Left lung (tissue), 10 donors: ENCODE measurements around the gene NID1. TPM values are rescaled to one million over a fixed set of nuclear protein-coding genes. Genes with fewer than 3 reads are reported as not detected.

Source experiments
- ATAC-seq: fragments of 200-7000 bp; cut with Tn5 transposase; one replicate; pipeline ENCODE4 v1.9.1; 2020; ENCODE audit warnings: moderate library complexity
- DNase-seq, 4 donors: peaks; one replicate each; pipeline ENCODE4 v3.0.0-alpha.2; 2013 to 2020
- H3K27ac ChIP-seq, 2 donors: fragments of 200-600 bp; sonication (generic) in 1 of 2; one replicate each; pipeline versions ENCODE4 v1.5.0 to v1.8.0; 2020 to 2021
- H3K27me3 ChIP-seq, 2 donors: fragments of 200-600 bp; sonication (generic) in 1 of 2; one replicate each; pipeline versions ENCODE4 v1.5.0 to v1.8.0; 2020 to 2021
- H3K36me3 ChIP-seq, 2 donors: fragments of 200-600 bp; sonication (generic) in 1 of 2; one replicate each; pipeline versions ENCODE4 v1.5.0 to v1.8.0; 2020 to 2021
- H3K4me1 ChIP-seq, 2 donors: fragments of 200-600 bp; one replicate each; pipeline ENCODE4 v1.8.0; 2021
- H3K4me3 ChIP-seq, 2 donors: fragments of 200-600 bp; sonication (generic) in 1 of 2; one replicate each; pipeline versions ENCODE4 v1.5.0 to v1.8.0; 2020 to 2021; ENCODE audit warnings: mild to moderate bottlenecking in 1 of 2
- H3K9me3 ChIP-seq, 2 donors: fragments of 200-600 bp; sonication (generic) in 1 of 2; one replicate each; pipeline versions ENCODE4 v1.5.0 to v1.8.0; 2020 to 2021
- intact Hi-C, 2 donors: fragments of 100-400 bp; cut with DNase I; formaldehyde crosslinking; loops; one replicate each; pipeline versions ENCODE4 v1.11.2 to v1.14.2; 2022
- polyA plus RNA-seq, 6 donors: library from polyadenylated mRNA; unstranded; fragments of 120-200 nt; gene quantifications; one replicate each; pipeline ENCODE4 v1.2.1, GENCODE V29; 2013; ENCODE audit not compliant: insufficient read length in 6 of 6
- total RNA-seq, 2 donors: library from RNA; stranded (reverse); fragmentation: NEBNext Ultra II Directional; extraction: Animal tissue kit (Norgen Biotek cat#: 25700); gene quantifications; one replicate each; pipeline ENCODE4 v1.2.1, GENCODE V29; 2021
- TF ChIP-seq, protein P1 (sequence below), 2 donors: fragments of 200-600 bp; sonication (generic) in 1 of 2; IDR thresholded peaks; one replicate each; pipeline versions ENCODE4 v1.5.0 to v1.8.0; 2021; ENCODE audit warnings: antibody characterized with exemption in 2 of 2
- donor health status: DM: no; HTN: yes; CAD: no.
- donor health status: DM: no; HTN: no; CAD: no.

Gene NID1
- total and polyA plus RNA-seq, 8 donors: 55.4 to 233 (median 218) TPM

DNA sequence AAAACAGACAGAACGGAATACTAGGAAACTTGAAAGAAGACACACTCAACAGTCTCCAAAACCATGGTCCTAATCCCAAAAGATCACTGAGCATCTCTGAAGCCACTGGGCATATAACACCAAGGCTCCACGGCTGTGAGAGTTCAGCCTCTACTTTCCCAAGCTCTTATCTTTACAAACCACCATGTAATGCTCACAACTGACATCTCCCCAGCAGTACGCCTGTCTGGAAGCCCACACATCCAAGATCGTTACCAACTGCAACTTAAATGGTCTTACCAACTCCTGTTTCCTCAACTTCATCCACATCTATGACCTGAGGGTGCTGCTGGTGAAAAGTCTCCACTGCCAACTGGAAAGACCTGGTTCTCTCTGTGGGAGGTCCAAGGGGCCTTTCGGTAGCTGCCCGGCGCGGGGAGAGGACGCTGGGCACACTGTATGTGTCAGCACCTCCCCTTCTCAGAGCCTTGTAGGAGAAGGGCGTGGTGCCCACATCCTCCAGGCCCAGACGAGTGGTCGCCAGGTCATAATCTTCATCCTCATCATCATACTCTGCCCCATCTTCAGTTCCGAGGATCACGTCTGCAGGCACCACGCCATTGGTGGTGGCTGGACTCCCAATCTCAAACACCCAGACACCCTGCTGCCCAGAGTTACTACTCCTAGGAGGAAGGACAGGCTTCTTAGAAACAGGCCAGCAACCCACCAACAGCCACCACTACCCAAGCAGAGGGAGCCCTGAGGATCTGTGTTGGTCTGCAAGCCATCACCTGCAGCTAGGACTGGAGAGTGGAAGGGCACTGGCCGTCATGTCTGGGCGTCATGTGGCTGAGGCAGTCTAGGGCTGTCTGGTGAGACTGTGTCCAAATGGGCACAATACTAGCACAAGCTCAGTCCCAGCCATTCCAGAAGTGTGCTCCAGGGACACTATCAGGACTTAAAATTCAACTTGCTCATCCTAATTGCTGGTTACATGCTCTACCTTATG, 23.0 kb downstream of the NID1 start:
- DNase-seq (no peak), ATAC-seq (no peak)
- no peak overlapping the region for H3K4me3 ChIP-seq
- peaks cover 5 to 7% of the 10 kb centered on the region in 2 donors for H3K4me1 ChIP-seq
- intact Hi-C loops: no loop called here
- no peak overlapping the region for H3K27ac ChIP-seq
- H3K36me3 ChIP-seq: no peaks in the 10 kb centered on the region
- no peaks in the 10 kb centered on the region for H3K9me3 ChIP-seq
- TF ChIP-seq, protein P1, sequence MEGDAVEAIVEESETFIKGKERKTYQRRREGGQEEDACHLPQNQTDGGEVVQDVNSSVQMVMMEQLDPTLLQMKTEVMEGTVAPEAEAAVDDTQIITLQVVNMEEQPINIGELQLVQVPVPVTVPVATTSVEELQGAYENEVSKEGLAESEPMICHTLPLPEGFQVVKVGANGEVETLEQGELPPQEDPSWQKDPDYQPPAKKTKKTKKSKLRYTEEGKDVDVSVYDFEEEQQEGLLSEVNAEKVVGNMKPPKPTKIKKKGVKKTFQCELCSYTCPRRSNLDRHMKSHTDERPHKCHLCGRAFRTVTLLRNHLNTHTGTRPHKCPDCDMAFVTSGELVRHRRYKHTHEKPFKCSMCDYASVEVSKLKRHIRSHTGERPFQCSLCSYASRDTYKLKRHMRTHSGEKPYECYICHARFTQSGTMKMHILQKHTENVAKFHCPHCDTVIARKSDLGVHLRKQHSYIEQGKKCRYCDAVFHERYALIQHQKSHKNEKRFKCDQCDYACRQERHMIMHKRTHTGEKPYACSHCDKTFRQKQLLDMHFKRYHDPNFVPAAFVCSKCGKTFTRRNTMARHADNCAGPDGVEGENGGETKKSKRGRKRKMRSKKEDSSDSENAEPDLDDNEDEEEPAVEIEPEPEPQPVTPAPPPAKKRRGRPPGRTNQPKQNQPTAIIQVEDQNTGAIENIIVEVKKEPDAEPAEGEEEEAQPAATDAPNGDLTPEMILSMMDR (IDR thresholded peaks at IDR 0.05): no peak
- no peaks in the 10 kb centered on the region for H3K27me3 ChIP-seq

DNA sequence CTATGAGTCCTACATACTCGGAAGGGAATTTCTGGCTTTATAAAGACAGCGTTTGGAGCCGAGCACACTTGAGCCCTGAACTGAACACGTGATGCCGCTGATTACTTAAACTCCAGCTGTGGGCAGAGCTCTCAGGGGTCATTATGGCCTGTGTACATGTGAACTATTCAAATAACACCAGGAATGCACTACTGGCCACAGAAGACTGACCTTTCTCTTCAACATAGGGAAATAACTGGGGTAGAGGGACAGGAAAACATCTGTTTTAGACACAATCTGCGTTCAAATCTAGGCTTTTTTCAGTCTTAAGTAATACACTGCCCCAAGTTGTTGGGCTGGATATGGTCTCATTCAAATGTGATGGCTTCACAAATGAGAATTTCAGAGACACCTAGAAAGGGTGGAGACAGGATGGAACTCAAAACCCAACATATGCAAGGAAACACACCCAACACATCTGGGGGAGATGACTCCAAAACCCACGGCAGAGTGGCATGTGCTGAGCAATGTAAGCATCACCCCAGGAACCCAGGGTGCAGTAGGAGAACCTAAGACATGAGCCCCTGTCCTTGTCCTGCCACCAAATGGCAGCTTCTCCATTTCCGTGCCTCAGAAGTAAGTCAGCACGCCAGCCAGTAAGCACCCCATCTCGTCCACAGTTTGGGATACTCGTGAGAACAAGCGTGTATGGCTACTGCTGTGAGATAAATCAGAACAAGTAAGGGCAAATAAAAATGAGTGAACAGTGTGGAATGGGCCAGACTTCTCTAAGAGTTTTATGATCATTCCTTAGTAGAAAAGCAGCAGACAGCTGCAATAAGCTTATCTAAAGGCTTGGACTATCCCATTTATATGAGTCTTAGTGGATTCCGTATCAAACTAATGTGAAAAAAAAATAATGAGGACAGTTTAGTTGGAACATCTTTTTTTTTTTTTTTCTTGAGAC, 24.9 kb downstream of the NID1 start:
- no peaks in the 10 kb centered on the region for H3K9me3 ChIP-seq
- ATAC-seq (peak; percentile 98), DNase-seq (peak in 2 of 4 donors; percentile 48 to 63)
- H3K27ac ChIP-seq: peak overlapping the region in 1 of 2 donors; percentile 19
- TF ChIP-seq, protein P1 (IDR thresholded peaks at IDR 0.05): no peak
- H3K36me3 ChIP-seq: no peaks in the 10 kb centered on the region
- H3K4me3 ChIP-seq: no peak overlapping the region
- peaks cover 0 to 7% of the 10 kb centered on the region in 2 donors for H3K4me1 ChIP-seq
- intact Hi-C loops: no loop called here
- no peaks in the 10 kb centered on the region for H3K27me3 ChIP-seq

DNA sequence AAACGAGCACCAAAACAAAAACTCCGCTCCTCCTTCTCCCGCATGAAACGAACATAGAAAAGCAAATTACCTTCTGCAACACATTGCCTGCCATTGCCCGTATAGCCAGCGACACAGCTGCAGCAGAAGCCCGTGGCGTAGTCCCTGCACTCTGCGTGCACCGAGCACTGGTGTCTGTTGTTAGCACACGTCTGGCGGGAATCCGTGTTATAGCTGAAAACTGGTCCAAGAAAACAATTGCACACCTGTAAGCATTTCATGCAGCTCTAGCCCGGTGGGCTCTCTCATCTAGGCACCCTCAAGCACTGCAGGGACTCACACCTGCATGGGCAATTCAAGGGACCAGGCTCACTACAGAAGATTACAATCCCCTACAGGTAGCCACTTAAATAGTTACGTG, 26.9 kb downstream of the NID1 start:
- no peaks in the 10 kb centered on the region for H3K9me3 ChIP-seq
- no peaks in the 10 kb centered on the region for H3K27me3 ChIP-seq
- no peak overlapping the region for H3K4me3 ChIP-seq
- TF ChIP-seq, protein P1 (IDR thresholded peaks at IDR 0.05): no peak
- peaks cover 0 to 7% of the 10 kb centered on the region in 2 donors for H3K4me1 ChIP-seq
- H3K36me3 ChIP-seq: no peaks in the 10 kb centered on the region
- ATAC-seq (no peak), DNase-seq (no peak)
- intact Hi-C loops: no loop called here
- no peak overlapping the region for H3K27ac ChIP-seq

DNA sequence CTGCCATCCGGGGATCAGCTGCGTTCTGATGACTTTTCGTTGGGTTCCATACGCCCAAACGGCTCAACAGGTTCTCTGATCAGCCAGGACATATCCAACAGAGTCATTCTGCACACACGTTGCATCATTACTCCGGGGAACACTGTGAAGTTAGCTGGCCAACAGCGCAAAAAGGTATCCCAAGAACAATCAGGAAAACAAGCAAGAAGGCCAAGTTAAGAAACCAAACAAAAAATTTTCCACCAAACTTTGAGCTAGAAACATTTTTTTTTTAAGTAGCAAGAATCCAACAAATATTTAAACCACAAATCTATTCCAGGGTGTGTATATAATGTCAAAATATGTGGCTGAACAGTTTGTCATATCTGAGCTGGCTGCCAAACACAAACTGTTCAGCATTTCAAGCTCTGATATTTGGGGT, 29.2 kb downstream of the NID1 start:
- Histone ChIP-seq H3K27me3 (no peaks in the 10 kb centered on the region), H3K27ac (no peak overlapping the region), H3K36me3 (no peaks in the 10 kb centered on the region), H3K4me3 (no peak overlapping the region), H3K4me1 (peaks cover 0 to 7% of the 10 kb centered on the region in 2 donors), H3K9me3 (no peaks in the 10 kb centered on the region)
- TF ChIP-seq, protein P1 (IDR thresholded peaks at IDR 0.05): no peak
- no peak for DNase-seq
- no peak for ATAC-seq
- intact Hi-C loops: no loop called here
